HEK293 (cell line): ENCODE data around the gene NSMCE1.

Experiments used
- CTCF ChIA-PET: fragments of 350-600 bp; formaldehyde crosslinking; extraction: SDS; loops from one replicate; lab custom pipeline; 2021; ENCODE audit warnings: antibody characterized with exemption; lab: Yijun Ruan, JAX
- POLR2A ChIA-PET: fragments of 300-600 bp; formaldehyde crosslinking; extraction: SDS; loops from one replicate; lab custom pipeline; 2020; ENCODE audit warnings: antibody characterized with exemption, inconsistent platforms; lab: Yijun Ruan, JAX
- H3K27ac ChIP-seq: fragments of 200-500 bp; sonication (Bioruptor generic); 2 replicates; pipeline ENCODE4 v1.5.1; 2014; ENCODE audit warnings: low read depth, low read length, control low read depth, inconsistent platforms; ENCODE audit errors: extremely low read depth
- H3K36me3 ChIP-seq, 2 experiments: fragments of 200-500 bp in 1 of 2; sonication (Bioruptor generic) in 1 of 2; 1 replicate in 1 of 2; 2 replicates in 1 of 2; pipeline ENCODE4 v1.5.1; 2014 to 2017; ENCODE audit warnings: inconsistent platforms in 2 of 2, low read length in 2 of 2; ENCODE audit not compliant: control insufficient read depth in 2 of 2, insufficient read depth in 1 of 2
- H3K4me1 ChIP-seq: fragments of 200-500 bp; sonication (Bioruptor generic); 2 replicates; pipeline ENCODE4 v1.5.1; 2014; ENCODE audit warnings: mild to moderate bottlenecking, low read length, inconsistent platforms; ENCODE audit not compliant: control insufficient read depth, insufficient read depth
- H3K4me3 ChIP-seq: 2 replicates; pipeline ENCODE4 v1.5.1; 2011; ENCODE audit warnings: low read depth, mild to moderate bottlenecking, control low read depth, low read length, moderate library complexity
- H3K9me3 ChIP-seq: fragments of 200-500 bp; sonication (Bioruptor generic); 2 replicates; pipeline ENCODE4 v1.5.1; 2014; ENCODE audit warnings: low read depth, low read length, inconsistent platforms; ENCODE audit not compliant: control insufficient read depth, insufficient read depth
- GLI4 ChIP-seq: fragments of 450-650 bp; formaldehyde crosslinking; IDR thresholded peaks from 2 replicates; pipeline ENCODE4 v1.5.1; 2016; ENCODE audit warnings: missing biosample characterization, missing genetic modification characterization
- REST ChIP-seq: fragments of 450-650 bp; formaldehyde crosslinking; IDR thresholded peaks from 2 replicates; pipeline ENCODE4 v1.5.1; 2016; ENCODE audit warnings: missing biosample characterization, missing genetic modification characterization
- SCRT1 ChIP-seq: fragments of 450-650 bp; formaldehyde crosslinking; IDR thresholded peaks from 2 replicates; pipeline ENCODE4 v1.5.1; 2016; ENCODE audit warnings: missing biosample characterization, missing genetic modification characterization, borderline replicate concordance
- SCRT2 ChIP-seq: fragments of 450-650 bp; formaldehyde crosslinking; IDR thresholded peaks from 2 replicates; pipeline ENCODE4 v1.5.1; 2016; ENCODE audit warnings: missing biosample characterization, missing genetic modification characterization
- WT1 ChIP-seq: fragments of 450-650 bp; formaldehyde crosslinking; IDR thresholded peaks from 2 replicates; pipeline ENCODE4 v1.5.1; 2016; ENCODE audit warnings: missing biosample characterization, missing genetic modification characterization
- ZBTB17 ChIP-seq: fragments of 450-650 bp; formaldehyde crosslinking; IDR thresholded peaks from 2 replicates; pipeline ENCODE4 v1.5.1; 2016; ENCODE audit warnings: missing biosample characterization, missing genetic modification characterization
- ZBTB44 ChIP-seq: fragments of 450-650 bp; IDR thresholded peaks from 2 replicates; pipeline ENCODE4 v1.5.1; 2018; ENCODE audit warnings: missing biosample characterization, mild to moderate bottlenecking, missing genetic modification characterization
- ZNF10 ChIP-seq: fragments of 450-650 bp; formaldehyde crosslinking; IDR thresholded peaks from 2 replicates; pipeline ENCODE4 v1.5.1; 2017; ENCODE audit warnings: missing biosample characterization, missing genetic modification characterization
- ZNF121 ChIP-seq: fragments of 450-650 bp; formaldehyde crosslinking; IDR thresholded peaks from 2 replicates; pipeline ENCODE4 v1.5.1; 2016; ENCODE audit warnings: missing biosample characterization, missing genetic modification characterization
- ZNF214 ChIP-seq: fragments of 450-650 bp; formaldehyde crosslinking; IDR thresholded peaks from 2 replicates; pipeline ENCODE4 v1.5.1; 2017; ENCODE audit warnings: missing biosample characterization, mild to moderate bottlenecking, missing genetic modification characterization, borderline replicate concordance
- ZNF239 ChIP-seq: fragments of 450-650 bp; formaldehyde crosslinking; IDR thresholded peaks from 2 replicates; pipeline ENCODE4 v1.5.1; 2016; ENCODE audit warnings: missing biosample characterization, missing genetic modification characterization
- ZNF335 ChIP-seq: fragments of 450-650 bp; formaldehyde crosslinking; conservative IDR thresholded peaks from 2 replicates; pipeline ENCODE4 v1.5.1; 2016; ENCODE audit warnings: missing biosample characterization, missing genetic modification characterization
- ZNF341 ChIP-seq: fragments of 450-650 bp; formaldehyde crosslinking; IDR thresholded peaks from 2 replicates; pipeline ENCODE4; 2016; ENCODE audit warnings: low read depth, missing biosample characterization, missing genetic modification characterization
- ZNF501 ChIP-seq: fragments of 450-650 bp; formaldehyde crosslinking; IDR thresholded peaks from 2 replicates; pipeline ENCODE4 v1.5.1; 2016; ENCODE audit warnings: missing biosample characterization, missing genetic modification characterization
- ZNF514 ChIP-seq: fragments of 450-650 bp; formaldehyde crosslinking; IDR thresholded peaks from 2 replicates; pipeline ENCODE4 v1.5.1; 2016; ENCODE audit warnings: missing biosample characterization, missing genetic modification characterization
- ZNF624 ChIP-seq: fragments of 450-650 bp; formaldehyde crosslinking; IDR thresholded peaks from 2 replicates; pipeline ENCODE4 v1.5.1; 2017; ENCODE audit warnings: missing biosample characterization, missing genetic modification characterization
- ZNF660 ChIP-seq: fragments of 450-650 bp; IDR thresholded peaks from 2 replicates; pipeline ENCODE4 v1.5.1; 2018; ENCODE audit warnings: missing biosample characterization, mild to moderate bottlenecking, missing genetic modification characterization
- ZNF843 ChIP-seq: fragments of 450-650 bp; formaldehyde crosslinking; IDR thresholded peaks from 2 replicates; pipeline ENCODE4 v1.5.1; 2016; ENCODE audit warnings: missing biosample characterization, missing genetic modification characterization
- ZSCAN30 ChIP-seq: fragments of 450-650 bp; IDR thresholded peaks from 2 replicates; pipeline ENCODE4 v1.5.1; 2018; ENCODE audit warnings: missing biosample characterization, mild to moderate bottlenecking, missing genetic modification characterization, moderate library complexity
- TF ChIP-seq, protein P1 (sequence below): fragments of 450-650 bp; formaldehyde crosslinking; IDR thresholded peaks from 2 replicates; pipeline ENCODE4 v1.5.1; 2017; ENCODE audit warnings: missing biosample characterization, missing genetic modification characterization
- TF ChIP-seq, protein P2 (sequence below): fragments of 450-650 bp; formaldehyde crosslinking; IDR thresholded peaks from 2 replicates; pipeline ENCODE4 v1.5.1; 2016; ENCODE audit warnings: missing biosample characterization, missing genetic modification characterization

NSMCE1 gene

GRCh38 chr16:27205423-27206065 lies 63.0 kb downstream of the NSMCE1 start (continued):
- TF ChIP-seq WT1 (no peak), REST (tag by site-specific recombination) (no peak), ZNF335 (tag by site-specific recombination) (peak; percentile 32), ZNF624 (tag by site-specific recombination) (no peak), ZNF843 (tag by site-specific recombination) (no peak), ZNF121 (tag by site-specific recombination) (no peak), SCRT1 (tag by site-specific recombination) (peak; percentile 66; the same call in 1 of the 2 replicates), SCRT2 (tag by site-specific recombination) (peak; percentile 73), ZNF514 (tag by site-specific recombination) (no peak), ZBTB44 (tag by site-specific recombination) (no peak)

GRCh38 chr16:27204312-27204915 lies 64.2 kb downstream of the NSMCE1 start:
- Histone ChIP-seq H3K9me3 (no peaks in the 10 kb centered on the region), H3K27ac (peak overlapping the region; percentile 80), H3K4me1 (no peaks in the 10 kb centered on the region), H3K4me3 (peak overlapping the region; percentile 58), H3K36me3 (no peaks in the 10 kb centered on the region)
- CTCF ChIA-PET: interaction anchor here (1.0 to 1.6 kb wide), 5 partner anchors 25 to 171 kb away, joined by 3 to 9 read pairs (median 4); no protein-coding TSS in a partner anchor
- TF ChIP-seq ZNF10 (tag by site-specific recombination) (no peak), ZNF501 (tag by site-specific recombination) (0 out of 2 replicates have a peak, but pooled peaks have one; percentile 32)
- POLR2A ChIA-PET: interaction anchor here (0.6 to 2.5 kb wide), 13 partner anchors 8 to 236 kb away, joined by 3 to 9 read pairs (median 4); partner anchors contain the start of gene NSMCE1

DNA sequence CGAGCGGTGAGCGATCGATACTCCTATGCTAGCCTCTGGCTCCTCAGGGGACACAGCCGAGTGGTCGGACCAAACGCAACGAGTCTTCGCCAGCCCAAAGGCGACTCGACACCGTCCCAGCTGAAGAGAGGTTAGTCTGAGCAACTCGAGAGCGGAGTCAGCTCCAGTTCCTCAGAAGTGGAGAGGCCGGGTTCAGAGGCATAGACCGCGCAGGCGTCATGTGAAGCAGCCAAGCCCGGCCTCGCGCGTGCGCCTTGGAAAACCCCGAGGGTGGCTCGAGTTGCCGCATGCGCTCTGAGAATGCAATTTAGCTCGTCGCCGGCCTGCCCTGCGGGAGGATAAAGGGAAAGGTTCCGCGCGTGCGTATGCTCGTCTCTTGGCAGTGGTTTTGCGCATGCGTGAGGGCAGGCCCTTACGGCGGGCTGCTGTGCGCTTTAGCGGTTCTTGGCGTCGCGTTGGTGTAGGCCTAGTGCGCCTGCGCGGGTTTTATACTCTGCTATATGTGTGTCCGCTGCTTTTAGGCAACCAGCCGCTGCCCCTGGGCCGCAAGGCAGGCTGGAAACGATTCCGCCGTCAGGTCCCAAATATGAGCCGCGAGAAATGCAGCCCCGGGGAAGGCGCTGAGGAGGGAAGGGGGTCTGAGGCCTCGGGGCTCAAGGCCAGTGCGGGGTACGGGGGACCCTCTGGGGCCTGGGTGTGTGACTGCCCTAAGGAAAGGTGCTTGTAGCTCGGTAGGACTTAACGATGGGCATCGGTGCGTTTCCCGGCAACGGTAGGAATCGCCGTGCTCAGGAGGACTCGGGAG lies 64.9 kb downstream of the NSMCE1 start, which contains the start of gene KDM8:
TSS of gene KDM8 (plus strand) at position 20 of the 805 bp plus-strand sequence. CDS start 6,598 bp downstream, outside the sequence.
- Histone ChIP-seq H3K4me3 (peak within 1 kb of the TSS; percentile 58), H3K27ac (peak within 1 kb of the TSS; percentile 80), H3K36me3 (no peaks in the 10 kb centered on the region), H3K4me1 (no peaks in the 10 kb centered on the region), H3K9me3 (no peaks in the 10 kb centered on the region)
- POLR2A ChIA-PET: interaction anchor here (0.6 to 2.5 kb wide), 17 partner anchors 9 to 346 kb away, joined by 3 to 9 read pairs (median 4); partner anchors contain the start of genes GTF3C1, KATNIP and NSMCE1
- CTCF ChIA-PET: interaction anchor here (1.0 to 1.6 kb wide), 5 partner anchors 25 to 172 kb away, joined by 3 to 9 read pairs (median 4); no protein-coding TSS in a partner anchor
- TF ChIP-seq ZNF341 (tag by site-specific recombination): peak; percentile 18; the same call in 1 of the 2 replicates
- TF ChIP-seq ZNF214 (tag by site-specific recombination): no peak
- TF ChIP-seq ZNF514 (tag by site-specific recombination): no peak
- TF ChIP-seq ZNF239 (tag by site-specific recombination): no peak
- TF ChIP-seq, protein P1, sequence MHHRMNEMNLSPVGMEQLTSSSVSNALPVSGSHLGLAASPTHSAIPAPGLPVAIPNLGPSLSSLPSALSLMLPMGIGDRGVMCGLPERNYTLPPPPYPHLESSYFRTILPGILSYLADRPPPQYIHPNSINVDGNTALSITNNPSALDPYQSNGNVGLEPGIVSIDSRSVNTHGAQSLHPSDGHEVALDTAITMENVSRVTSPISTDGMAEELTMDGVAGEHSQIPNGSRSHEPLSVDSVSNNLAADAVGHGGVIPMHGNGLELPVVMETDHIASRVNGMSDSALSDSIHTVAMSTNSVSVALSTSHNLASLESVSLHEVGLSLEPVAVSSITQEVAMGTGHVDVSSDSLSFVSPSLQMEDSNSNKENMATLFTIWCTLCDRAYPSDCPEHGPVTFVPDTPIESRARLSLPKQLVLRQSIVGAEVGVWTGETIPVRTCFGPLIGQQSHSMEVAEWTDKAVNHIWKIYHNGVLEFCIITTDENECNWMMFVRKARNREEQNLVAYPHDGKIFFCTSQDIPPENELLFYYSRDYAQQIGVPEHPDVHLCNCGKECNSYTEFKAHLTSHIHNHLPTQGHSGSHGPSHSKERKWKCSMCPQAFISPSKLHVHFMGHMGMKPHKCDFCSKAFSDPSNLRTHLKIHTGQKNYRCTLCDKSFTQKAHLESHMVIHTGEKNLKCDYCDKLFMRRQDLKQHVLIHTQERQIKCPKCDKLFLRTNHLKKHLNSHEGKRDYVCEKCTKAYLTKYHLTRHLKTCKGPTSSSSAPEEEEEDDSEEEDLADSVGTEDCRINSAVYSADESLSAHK: no peak
- TF ChIP-seq ZNF660: 0 out of 2 replicates have a peak, but pooled peaks have one; percentile 74
- no peak for TF ChIP-seq ZSCAN30
- TF ChIP-seq, protein P2, sequence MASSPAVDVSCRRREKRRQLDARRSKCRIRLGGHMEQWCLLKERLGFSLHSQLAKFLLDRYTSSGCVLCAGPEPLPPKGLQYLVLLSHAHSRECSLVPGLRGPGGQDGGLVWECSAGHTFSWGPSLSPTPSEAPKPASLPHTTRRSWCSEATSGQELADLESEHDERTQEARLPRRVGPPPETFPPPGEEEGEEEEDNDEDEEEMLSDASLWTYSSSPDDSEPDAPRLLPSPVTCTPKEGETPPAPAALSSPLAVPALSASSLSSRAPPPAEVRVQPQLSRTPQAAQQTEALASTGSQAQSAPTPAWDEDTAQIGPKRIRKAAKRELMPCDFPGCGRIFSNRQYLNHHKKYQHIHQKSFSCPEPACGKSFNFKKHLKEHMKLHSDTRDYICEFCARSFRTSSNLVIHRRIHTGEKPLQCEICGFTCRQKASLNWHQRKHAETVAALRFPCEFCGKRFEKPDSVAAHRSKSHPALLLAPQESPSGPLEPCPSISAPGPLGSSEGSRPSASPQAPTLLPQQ (tag by site-specific recombination): peak; percentile 32; the same call in 1 of the 2 replicates
- peak; percentile 65; the same call in 1 of the 2 replicates for TF ChIP-seq GLI4 (tag by site-specific recombination)
- TF ChIP-seq ZBTB17: peak; percentile 100
